ENCODE measurements around the gene PSMD8. TPM values are rescaled to one million over a fixed set of nuclear protein-coding genes. Genes with fewer than 3 reads are reported as not detected.
A peak's percentile ranks its signal among the peaks of the same experiment; 100 is the strongest.

PSMD8 gene
- total and polyA plus RNA-seq, 8 donors = 116 to 173 (median 128) TPM

GRCh38 chr19:38369584-38369983 lies 4.8 kb upstream of the PSMD8 start:
- Histone ChIP-seq H3K27me3 (peaks cover 0 to 5% of the 10 kb centered on the region in 2 donors), H3K27ac (no peak overlapping the region), H3K4me1 (peaks cover 0 to 5% of the 10 kb centered on the region in 2 donors), H3K36me3 (no peaks in the 10 kb centered on the region), H3K4me3 (no peak overlapping the region), H3K9me3 (no peaks in the 10 kb centered on the region)
- DNase-seq (no peak), ATAC-seq (no peak)
- TF ChIP-seq CTCF (IDR thresholded peaks at IDR 0.05) = no peak
- intact Hi-C loops (cut with DNase I) = no loop called here

- no peak overlapping the region for H3K27ac ChIP-seq
- intact Hi-C loops (cut with DNase I) = no loop called here
- no peak for TF ChIP-seq CTCF (IDR thresholded peaks at IDR 0.05)
Observed at GRCh38 chr19:38370299-38370698, 4.1 kb upstream of the PSMD8 start.

GRCh38 chr19:38371081-38371480 lies 3.3 kb upstream of the PSMD8 start:
- Histone ChIP-seq H3K9me3 (no peaks in the 10 kb centered on the region), H3K4me1 (peaks cover 8 to 16% of the 10 kb centered on the region in 2 donors), H3K4me3 (no peak overlapping the region), H3K27ac (no peak overlapping the region), H3K36me3 (no peaks in the 10 kb centered on the region), H3K27me3 (peaks cover 0 to 5% of the 10 kb centered on the region in 2 donors)
- intact Hi-C loops (cut with DNase I) = no loop called here
- ATAC-seq (no peak), DNase-seq (no peak)
- TF ChIP-seq CTCF (IDR thresholded peaks at IDR 0.05) = no peak

More at GRCh38 chr19:38370299-38370698, 4.1 kb upstream of the PSMD8 start:
- Histone ChIP-seq H3K4me1 (peaks cover under 1 to 8% of the 10 kb centered on the region in 2 donors), H3K4me3 (no peak overlapping the region), H3K9me3 (no peaks in the 10 kb centered on the region), H3K27me3 (peaks cover 0 to 5% of the 10 kb centered on the region in 2 donors), H3K36me3 (no peaks in the 10 kb centered on the region)
- ATAC-seq (no peak), DNase-seq (no peak)

- intact Hi-C loops (cut with DNase I) = no loop called here
- Histone ChIP-seq H3K27me3 (no peaks in the 10 kb centered on the region), H3K4me3 (peak overlapping the region; percentile 16 to 92), H3K36me3 (peaks cover 0 to 28% of the 10 kb centered on the region in 2 donors), H3K9me3 (no peaks in the 10 kb centered on the region), H3K27ac (peak overlapping the region; percentile 85 to 94), H3K4me1 (peaks cover 13 to 26% of the 10 kb centered on the region in 2 donors)
- TF ChIP-seq CTCF (IDR thresholded peaks at IDR 0.05) = no peak
- DNase-seq = no peak
- ATAC-seq = no peak
Observed at GRCh38 chr19:38373907-38374331, 452 bp upstream of the PSMD8 start.

- intact Hi-C loops (cut with DNase I) = no loop called here
- ATAC-seq = peak; percentile 23
- TF ChIP-seq CTCF (IDR thresholded peaks at IDR 0.05) = no peak
Observed at GRCh38 chr19:38375098-38375493, 725 bp downstream of the PSMD8 start.

More at GRCh38 chr19:38375098-38375493, 725 bp downstream of the PSMD8 start:
- no peaks in the 10 kb centered on the region for H3K27me3 ChIP-seq
- H3K4me3 ChIP-seq = peak overlapping the region; percentile 70 to 92
- no peaks in the 10 kb centered on the region for H3K9me3 ChIP-seq
- DNase-seq = no peak
- peak overlapping the region; percentile 85 to 94 for H3K27ac ChIP-seq
- peaks cover 0 to 40% of the 10 kb centered on the region in 2 donors for H3K36me3 ChIP-seq
- peaks cover 13 to 26% of the 10 kb centered on the region in 2 donors for H3K4me1 ChIP-seq
